Measurements from ENCODE around the gene MZT2B.
"Not testable (repeated sequence)": the region's sequence is repeated elsewhere in the genome, so short reads cannot be mapped to it uniquely, and the experiment has no call there.

The MZT2B gene, protein sequence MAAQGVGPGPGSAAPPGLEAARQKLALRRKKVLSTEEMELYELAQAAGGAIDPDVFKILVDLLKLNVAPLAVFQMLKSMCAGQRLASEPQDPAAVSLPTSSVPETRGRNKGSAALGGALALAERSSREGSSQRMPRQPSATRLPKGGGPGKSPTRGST

DNA sequence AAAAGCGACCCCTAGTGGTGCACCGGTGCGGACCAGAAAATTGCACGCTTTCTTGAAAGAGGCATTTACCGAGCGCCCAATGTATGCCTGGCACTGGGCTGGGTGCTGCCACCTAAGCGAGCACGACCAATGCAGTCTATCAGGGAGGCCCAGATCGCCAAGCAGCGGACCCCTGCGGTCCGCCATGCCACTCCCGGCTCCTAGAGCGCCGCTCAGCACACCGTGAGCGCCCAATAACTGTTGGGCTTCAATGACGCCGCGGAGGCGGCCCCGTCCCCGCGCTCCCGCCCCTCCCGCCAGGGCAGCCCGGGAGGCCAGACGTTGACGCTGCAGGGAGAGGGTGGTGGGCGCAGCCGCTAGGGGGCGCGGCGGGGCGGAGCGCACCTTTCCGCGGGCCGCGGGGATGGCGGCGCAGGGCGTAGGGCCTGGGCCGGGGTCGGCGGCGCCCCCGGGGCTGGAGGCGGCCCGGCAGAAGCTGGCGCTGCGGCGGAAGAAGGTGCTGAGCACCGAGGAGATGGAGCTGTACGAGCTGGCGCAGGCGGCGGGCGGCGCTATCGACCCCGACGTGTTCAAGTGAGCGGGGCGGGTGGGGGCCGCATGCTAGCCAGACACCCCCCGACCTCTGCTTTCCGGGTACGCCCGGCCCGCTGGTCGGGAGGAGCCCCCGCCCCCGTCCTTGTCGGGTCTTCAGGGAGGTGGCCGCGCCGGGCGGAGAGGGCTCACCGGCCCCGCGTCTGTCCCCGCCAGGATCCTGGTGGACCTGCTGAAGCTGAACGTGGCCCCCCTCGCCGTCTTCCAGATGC lies at the start of gene MZT2B:
Gene MZT2B, plus strand, starts transcription at position 383 of the 803 bp plus-strand sequence. Its CDS starts 21 bp downstream, at position 404.
- H3K36me3 ChIP-seq, H3K9me3 ChIP-seq, H3K27me3 ChIP-seq: not testable (repeated sequence)
- Histone ChIP-seq H3K4me1 (ENCODE audit: control insufficient read depth in 1 of 2, insufficient read depth in 1 of 2, low read depth in 1 of 2, low read length in 1 of 2) (peaks cover 18 to 19% of the 10 kb centered on the region in 2 experiments), H3K4me3 (ENCODE audit: low read depth in 1 of 2, low read length in 1 of 2) (peak within 1 kb of the TSS; percentile 78 to 87), H3K27ac (peak within 1 kb of the TSS; percentile 87)
- TF ChIP-seq, protein P1, sequence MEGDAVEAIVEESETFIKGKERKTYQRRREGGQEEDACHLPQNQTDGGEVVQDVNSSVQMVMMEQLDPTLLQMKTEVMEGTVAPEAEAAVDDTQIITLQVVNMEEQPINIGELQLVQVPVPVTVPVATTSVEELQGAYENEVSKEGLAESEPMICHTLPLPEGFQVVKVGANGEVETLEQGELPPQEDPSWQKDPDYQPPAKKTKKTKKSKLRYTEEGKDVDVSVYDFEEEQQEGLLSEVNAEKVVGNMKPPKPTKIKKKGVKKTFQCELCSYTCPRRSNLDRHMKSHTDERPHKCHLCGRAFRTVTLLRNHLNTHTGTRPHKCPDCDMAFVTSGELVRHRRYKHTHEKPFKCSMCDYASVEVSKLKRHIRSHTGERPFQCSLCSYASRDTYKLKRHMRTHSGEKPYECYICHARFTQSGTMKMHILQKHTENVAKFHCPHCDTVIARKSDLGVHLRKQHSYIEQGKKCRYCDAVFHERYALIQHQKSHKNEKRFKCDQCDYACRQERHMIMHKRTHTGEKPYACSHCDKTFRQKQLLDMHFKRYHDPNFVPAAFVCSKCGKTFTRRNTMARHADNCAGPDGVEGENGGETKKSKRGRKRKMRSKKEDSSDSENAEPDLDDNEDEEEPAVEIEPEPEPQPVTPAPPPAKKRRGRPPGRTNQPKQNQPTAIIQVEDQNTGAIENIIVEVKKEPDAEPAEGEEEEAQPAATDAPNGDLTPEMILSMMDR (IDR thresholded peaks at IDR 0.05) = peak; percentile 92

DNA sequence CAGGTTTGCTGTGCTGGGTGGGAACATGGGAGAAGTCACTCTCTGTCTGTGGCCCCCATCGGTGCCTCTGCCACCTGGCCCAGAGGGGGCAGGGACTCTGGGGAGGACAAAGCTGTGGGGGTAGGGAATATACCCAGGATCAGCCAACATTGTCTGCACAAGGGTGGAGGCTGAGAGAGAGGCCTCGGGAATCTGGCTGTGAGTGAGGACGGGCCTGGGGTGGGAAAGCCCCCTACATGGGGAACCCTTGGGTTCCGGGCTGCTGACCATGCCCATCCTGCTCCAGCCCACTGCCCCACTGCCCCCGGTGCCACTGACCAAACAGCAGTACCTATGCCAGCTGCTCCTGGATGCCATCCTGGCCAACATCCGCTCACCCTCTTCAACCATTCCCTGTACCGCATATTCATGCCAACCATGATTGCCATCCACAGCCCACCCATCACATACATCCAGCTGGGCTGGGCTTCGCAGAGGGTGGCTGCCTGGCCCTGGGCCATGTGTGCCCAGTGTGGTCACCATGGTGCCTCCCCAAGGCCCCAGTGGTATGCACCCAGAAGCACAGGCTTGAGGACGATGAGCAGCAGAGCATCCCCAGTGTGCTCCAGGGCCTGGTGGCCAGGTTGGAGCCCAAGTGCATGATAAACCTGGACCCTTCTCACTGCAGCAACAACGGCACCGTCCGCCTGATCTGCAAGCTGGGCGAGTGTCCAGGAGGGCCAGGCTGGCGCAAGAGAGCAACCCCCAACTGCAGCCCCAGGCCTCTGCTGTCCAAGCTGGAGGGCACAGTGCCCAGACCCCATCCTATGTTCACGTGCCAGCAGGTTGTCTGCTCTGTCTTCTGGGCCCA lies 46.1 kb upstream of the MZT2B start:
- H3K36me3 ChIP-seq = no peaks in the 10 kb centered on the region
- no peaks in the 10 kb centered on the region for H3K9me3 ChIP-seq
- TF ChIP-seq, protein P1 (IDR thresholded peaks at IDR 0.05) = no peak
- peaks cover 5% of the 10 kb centered on the region for H3K27me3 ChIP-seq
- H3K4me1 ChIP-seq (ENCODE audit: control insufficient read depth in 1 of 2, insufficient read depth in 1 of 2, low read depth in 1 of 2, low read length in 1 of 2) = no peaks in the 10 kb centered on the region
- H3K4me3 ChIP-seq (ENCODE audit: low read depth in 1 of 2, low read length in 1 of 2) = no peak overlapping the region
- H3K27ac ChIP-seq = no peak overlapping the region

DNA sequence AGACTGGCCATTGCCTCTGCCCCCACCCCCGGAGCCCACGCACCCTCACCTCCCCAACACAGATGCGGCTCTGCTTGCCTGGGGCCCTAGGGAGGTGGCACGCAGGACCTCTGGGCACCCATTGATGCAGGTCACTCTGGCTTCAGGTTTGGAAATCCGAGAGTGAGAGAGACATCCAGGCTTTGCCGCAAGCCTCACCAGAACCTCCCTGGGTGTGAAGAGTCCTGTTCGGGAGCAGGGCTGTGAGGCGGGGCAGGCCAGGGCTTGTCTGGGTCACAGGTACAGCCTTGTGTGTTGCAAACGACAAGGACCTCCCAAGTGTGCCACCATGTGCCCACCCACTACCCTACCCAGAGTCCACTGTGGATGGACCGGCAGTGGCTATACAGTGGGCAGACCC lies 45.5 kb upstream of the MZT2B start:
- not testable (repeated sequence) for H3K27me3 ChIP-seq; H3K4me3 ChIP-seq (ENCODE audit: low read depth in 1 of 2, low read length in 1 of 2); H3K27ac ChIP-seq; H3K9me3 ChIP-seq; H3K4me1 ChIP-seq (ENCODE audit: control insufficient read depth in 1 of 2, insufficient read depth in 1 of 2, low read depth in 1 of 2, low read length in 1 of 2); H3K36me3 ChIP-seq

DNA sequence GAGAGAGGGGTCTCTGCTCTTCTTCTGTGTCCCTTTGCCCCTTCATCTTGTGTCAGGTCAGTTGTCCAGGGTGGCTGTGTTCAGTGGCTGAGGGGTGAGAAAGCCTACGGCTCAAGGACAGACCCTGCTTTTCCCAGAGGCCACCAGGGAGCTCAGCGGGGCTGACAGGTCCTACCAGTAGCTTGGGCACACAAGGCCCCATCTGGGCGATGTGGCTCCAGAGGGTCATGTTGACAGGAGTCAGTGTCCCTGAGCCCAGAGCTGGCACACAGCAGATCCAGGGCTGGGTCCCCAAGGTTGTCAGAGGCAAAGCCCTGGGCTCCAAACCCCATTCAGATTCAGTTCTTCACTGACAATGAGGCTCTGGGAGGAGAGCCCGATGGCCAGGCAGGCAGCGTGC lies 44.9 kb upstream of the MZT2B start:
- not testable (repeated sequence) for H3K27ac ChIP-seq; H3K4me3 ChIP-seq (ENCODE audit: low read depth in 1 of 2, low read length in 1 of 2); H3K27me3 ChIP-seq; H3K9me3 ChIP-seq; H3K4me1 ChIP-seq (ENCODE audit: control insufficient read depth in 1 of 2, insufficient read depth in 1 of 2, low read depth in 1 of 2, low read length in 1 of 2); H3K36me3 ChIP-seq

DNA sequence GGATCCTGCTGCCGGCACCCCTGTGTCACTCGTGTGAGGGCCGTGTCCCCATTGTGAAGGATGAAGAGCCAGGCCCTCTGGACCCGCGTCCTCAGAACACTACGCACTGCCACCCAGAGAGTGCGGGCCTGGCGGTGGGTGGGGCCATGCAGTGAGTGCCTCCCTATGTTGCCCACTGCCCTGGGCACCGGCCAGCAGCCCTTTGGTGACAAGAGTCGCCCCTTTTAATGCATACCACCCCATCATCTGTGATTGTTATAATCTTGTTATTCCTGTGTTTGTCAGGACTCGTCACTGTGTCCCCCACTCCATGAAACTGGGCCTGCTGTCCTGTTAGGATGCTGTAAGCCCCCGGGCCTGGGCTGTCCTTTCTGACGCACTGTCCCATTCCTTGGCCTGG lies 43.7 kb upstream of the MZT2B start:
- not testable (repeated sequence) for H3K36me3 ChIP-seq; H3K9me3 ChIP-seq; H3K4me1 ChIP-seq (ENCODE audit: control insufficient read depth in 1 of 2, insufficient read depth in 1 of 2, low read depth in 1 of 2, low read length in 1 of 2)

DNA sequence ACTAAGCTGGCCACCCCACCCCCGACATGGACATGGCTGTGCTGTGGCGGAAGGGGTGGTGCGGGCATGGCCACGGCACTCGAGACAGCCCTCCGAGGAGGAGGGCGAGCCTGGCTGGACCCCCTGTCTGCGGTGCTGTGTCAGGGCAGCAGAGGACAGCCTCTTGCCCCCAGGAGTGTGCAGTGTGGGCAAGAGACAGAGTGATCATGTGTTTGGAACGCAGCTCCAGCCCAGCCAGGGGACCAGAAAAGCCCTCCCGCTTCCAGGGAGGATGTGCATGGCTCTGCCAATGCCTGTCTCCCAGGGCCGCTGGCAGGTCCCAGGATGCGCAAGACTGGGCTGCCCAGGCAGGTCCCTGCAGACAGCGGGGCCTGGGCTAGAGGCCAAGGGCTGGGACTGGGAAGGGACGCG lies 43.2 kb upstream of the MZT2B start:
- H3K9me3 ChIP-seq; H3K4me1 ChIP-seq (ENCODE audit: control insufficient read depth in 1 of 2, insufficient read depth in 1 of 2, low read depth in 1 of 2, low read length in 1 of 2); H3K36me3 ChIP-seq; H3K4me3 ChIP-seq (ENCODE audit: low read depth in 1 of 2, low read length in 1 of 2); H3K27ac ChIP-seq: not testable (repeated sequence)
- peaks cover 20% of the 10 kb centered on the region for H3K27me3 ChIP-seq

More for the DNA sequence above, 43.7 kb upstream of the MZT2B start:
- H3K4me3 ChIP-seq (ENCODE audit: low read depth in 1 of 2, low read length in 1 of 2); H3K27ac ChIP-seq: not testable (repeated sequence)
- H3K27me3 ChIP-seq = peaks cover 20% of the 10 kb centered on the region

DNA sequence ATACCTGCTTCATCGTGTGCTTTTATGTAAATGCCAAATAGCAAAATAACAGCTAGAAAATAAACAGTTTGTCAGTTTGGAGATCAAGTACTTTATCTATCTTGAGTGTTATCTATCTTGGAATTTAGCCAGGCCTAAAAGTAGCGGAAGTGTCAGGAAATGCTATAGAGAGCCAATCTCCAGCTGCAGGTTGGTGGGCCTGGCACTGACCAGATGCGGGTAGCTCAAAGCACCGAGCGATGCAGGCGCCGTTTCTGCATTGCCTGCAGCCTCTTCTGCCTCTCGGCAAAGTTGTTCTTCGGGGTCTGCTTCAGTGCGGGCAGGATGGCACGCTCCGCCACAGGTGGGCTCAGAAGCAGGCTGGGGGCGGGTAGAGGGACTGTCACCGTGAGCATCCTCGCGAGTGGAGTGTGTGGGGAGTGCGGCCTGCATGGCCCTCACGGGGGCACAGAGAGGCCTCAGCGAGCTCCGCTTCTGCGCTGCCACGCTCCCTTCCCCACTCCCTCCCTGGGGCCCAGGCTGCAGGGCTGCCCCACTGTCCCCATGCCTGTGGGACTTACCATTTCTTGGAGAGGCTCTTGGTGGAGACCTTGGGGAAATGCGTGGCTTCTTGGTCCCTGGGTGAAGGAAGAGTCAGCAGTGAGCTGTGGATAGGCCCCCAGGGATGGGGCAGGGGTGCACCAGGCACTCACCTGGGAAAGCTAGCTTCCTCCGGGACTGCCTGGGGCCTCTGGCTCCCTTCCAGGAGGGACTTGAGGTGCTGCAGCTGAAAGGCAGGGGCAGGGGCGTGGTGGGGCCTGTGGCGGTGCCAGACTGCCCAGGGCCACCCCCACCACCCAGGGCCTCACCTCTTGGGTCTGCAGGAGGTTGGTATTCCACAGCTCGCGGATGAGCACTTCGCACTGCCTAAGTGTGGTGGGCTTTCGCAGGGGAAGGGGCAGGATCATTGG lies 42.5 kb upstream of the MZT2B start:
- not testable (repeated sequence) for H3K4me3 ChIP-seq (ENCODE audit: low read depth in 1 of 2, low read length in 1 of 2); H3K9me3 ChIP-seq; H3K36me3 ChIP-seq; H3K27ac ChIP-seq; H3K4me1 ChIP-seq (ENCODE audit: control insufficient read depth in 1 of 2, insufficient read depth in 1 of 2, low read depth in 1 of 2, low read length in 1 of 2)
- H3K27me3 ChIP-seq = peaks cover 28% of the 10 kb centered on the region

DNA sequence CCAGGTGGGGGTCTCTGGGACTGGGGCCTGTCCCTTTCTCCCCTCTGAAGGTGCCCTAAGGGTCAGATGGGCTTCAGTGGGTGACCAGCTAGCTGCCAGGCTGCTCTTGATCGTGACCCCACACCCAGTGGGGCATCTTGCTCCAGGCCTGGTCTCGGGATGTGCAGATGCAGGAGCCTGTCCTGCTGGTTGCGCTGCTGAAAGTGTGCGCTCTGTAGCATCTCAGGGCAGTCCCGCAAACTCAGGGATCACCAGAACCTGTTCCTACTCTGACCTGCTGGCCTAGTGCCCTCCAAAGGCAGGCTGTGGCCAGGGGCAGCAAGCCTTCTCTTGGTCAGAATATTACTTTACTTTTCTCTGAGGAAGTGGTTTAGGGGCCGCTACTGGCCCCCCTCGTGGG lies 41.5 kb upstream of the MZT2B start:
- not testable (repeated sequence) for H3K9me3 ChIP-seq; H3K27ac ChIP-seq; H3K4me3 ChIP-seq (ENCODE audit: low read depth in 1 of 2, low read length in 1 of 2); H3K36me3 ChIP-seq; H3K4me1 ChIP-seq (ENCODE audit: control insufficient read depth in 1 of 2, insufficient read depth in 1 of 2, low read depth in 1 of 2, low read length in 1 of 2)
- peaks cover 37% of the 10 kb centered on the region for H3K27me3 ChIP-seq

DNA sequence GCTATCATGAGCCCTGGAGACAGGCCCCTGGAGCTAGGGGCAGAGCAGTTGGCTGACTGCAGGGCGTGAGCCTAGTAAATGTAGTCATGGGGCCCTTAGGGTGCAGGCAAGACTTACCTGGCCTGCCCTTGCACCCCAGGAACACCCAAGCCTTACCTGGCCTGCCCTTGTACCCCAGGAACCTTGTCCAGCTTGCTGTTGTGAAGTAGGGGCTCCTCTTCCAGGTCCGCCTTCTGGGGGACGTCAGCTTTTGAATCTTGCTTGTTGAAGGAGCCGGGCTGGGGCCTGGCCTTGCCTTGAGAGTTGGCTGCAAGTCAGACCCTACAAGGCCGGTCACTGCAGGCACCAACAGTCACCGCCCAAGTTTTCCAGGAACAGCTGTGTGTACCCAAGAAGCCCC lies 41.1 kb upstream of the MZT2B start:
- H3K4me3 ChIP-seq (ENCODE audit: low read depth in 1 of 2, low read length in 1 of 2); H3K4me1 ChIP-seq (ENCODE audit: control insufficient read depth in 1 of 2, insufficient read depth in 1 of 2, low read depth in 1 of 2, low read length in 1 of 2); H3K27ac ChIP-seq; H3K9me3 ChIP-seq; H3K36me3 ChIP-seq: not testable (repeated sequence)
- peaks cover 42% of the 10 kb centered on the region for H3K27me3 ChIP-seq

DNA sequence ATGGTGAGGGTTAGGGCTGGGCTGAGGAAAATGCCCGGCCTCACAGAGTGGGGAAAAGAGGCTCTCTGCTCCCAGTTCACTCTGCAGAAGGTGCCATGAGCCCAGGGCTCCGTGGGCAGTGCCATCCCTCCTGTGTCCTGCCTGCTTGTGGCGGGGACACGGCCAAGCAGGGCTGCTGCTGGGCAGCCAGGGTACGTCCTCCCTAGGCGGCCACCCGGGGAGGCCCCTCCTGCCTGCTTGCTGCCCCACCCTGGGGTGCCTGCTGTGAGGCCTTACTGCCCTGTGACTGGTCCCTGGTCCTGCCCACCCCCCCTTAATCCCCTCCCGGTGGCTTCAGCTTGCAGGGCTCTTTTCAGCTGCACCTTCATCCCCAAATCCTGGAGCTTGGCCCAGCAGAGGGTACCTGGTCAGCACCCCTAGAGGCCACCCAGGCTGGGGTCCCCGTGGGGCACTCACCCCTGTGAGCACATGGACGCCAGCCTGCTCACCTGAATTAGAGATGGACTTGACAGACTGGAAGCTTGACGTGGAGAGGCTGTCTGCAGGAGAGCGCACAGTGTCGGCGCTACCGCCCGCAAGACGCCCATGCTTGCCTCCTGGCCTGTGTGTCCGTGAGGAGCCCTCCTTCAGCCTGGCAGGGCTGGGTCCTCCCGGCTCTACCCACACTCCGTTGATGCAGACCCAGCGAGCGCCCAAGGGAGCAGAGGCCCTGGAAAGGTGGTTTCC lies 40.3 kb upstream of the MZT2B start:
- H3K4me1 ChIP-seq (ENCODE audit: control insufficient read depth in 1 of 2, insufficient read depth in 1 of 2, low read depth in 1 of 2, low read length in 1 of 2); H3K27ac ChIP-seq; H3K9me3 ChIP-seq; H3K4me3 ChIP-seq (ENCODE audit: low read depth in 1 of 2, low read length in 1 of 2); H3K36me3 ChIP-seq: not testable (repeated sequence)
- H3K27me3 ChIP-seq = peaks cover 50% of the 10 kb centered on the region
